Nephron (organoid): ENCODE measurements around the gene LYZ.

Source experiments
- H3K27ac Mint-ChIP-seq, 3 experiments: 2 replicates each; pipeline ENCODE4 v1.8.0; 2020; ENCODE audit warnings: mixed read lengths in 3 of 3, mild to moderate bottlenecking in 2 of 3, moderate library complexity in 1 of 3
- H3K27me3 Mint-ChIP-seq: 2 replicates; pipeline ENCODE4 v1.8.0; 2021; ENCODE audit warnings: low read depth, mild to moderate bottlenecking, moderate library complexity, mixed read lengths
- H3K36me3 Mint-ChIP-seq: 2 replicates; pipeline ENCODE4 v1.8.0; 2020; ENCODE audit warnings: low read depth, mixed read lengths
- H3K4me1 Mint-ChIP-seq: 2 replicates; pipeline ENCODE4 v1.8.0; 2020; ENCODE audit warnings: mixed read lengths
- H3K4me3 Mint-ChIP-seq, 3 experiments: 2 replicates each; pipeline ENCODE4 v1.8.0; 2020; ENCODE audit warnings: mild to moderate bottlenecking in 3 of 3, mixed read lengths in 3 of 3, moderate library complexity in 2 of 3
- H3K9me3 Mint-ChIP-seq: 2 replicates; pipeline ENCODE4 v1.8.0; 2020; ENCODE audit warnings: mixed read lengths
- CTCF ChIP-seq, 3 experiments: fragments of 200-600 bp; sonication (generic); IDR thresholded peaks; one replicate each; pipeline ENCODE4 v1.5.0; 2021; ENCODE audit warnings: antibody characterized with exemption in 3 of 3; ENCODE audit not compliant: unreplicated experiment in 3 of 3

Gene LYZ

GRCh38 chr12:69337311-69338090 lies 10.7 kb upstream of the LYZ start:
- no peak for TF ChIP-seq CTCF (IDR thresholded peaks at IDR 0.05; ENCODE audit: unreplicated experiment in 3 of 3)
- H3K4me3 Mint-ChIP-seq: no peak overlapping the region
- H3K36me3 Mint-ChIP-seq: no peaks in the 10 kb centered on the region
- H3K27ac Mint-ChIP-seq: no peak overlapping the region
- no peaks in the 10 kb centered on the region for H3K9me3 Mint-ChIP-seq
- H3K27me3 Mint-ChIP-seq: peaks cover 8% of the 10 kb centered on the region
- H3K4me1 Mint-ChIP-seq: no peaks in the 10 kb centered on the region

GRCh38 chr12:69338120-69338859 lies 9.9 kb upstream of the LYZ start:
- Mint-ChIP-seq H3K4me3 (no peak overlapping the region), H3K27me3 (peaks cover 6% of the 10 kb centered on the region), H3K4me1 (no peaks in the 10 kb centered on the region), H3K9me3 (no peaks in the 10 kb centered on the region), H3K36me3 (no peaks in the 10 kb centered on the region), H3K27ac (no peak overlapping the region)
- no peak for TF ChIP-seq CTCF (IDR thresholded peaks at IDR 0.05; ENCODE audit: unreplicated experiment in 3 of 3)

- TF ChIP-seq CTCF (IDR thresholded peaks at IDR 0.05; ENCODE audit: unreplicated experiment in 3 of 3): no peak
- Mint-ChIP-seq H3K27ac (no peak overlapping the region), H3K4me3 (no peak overlapping the region), H3K4me1 (no peaks in the 10 kb centered on the region), H3K27me3 (peaks cover 6% of the 10 kb centered on the region), H3K36me3 (no peaks in the 10 kb centered on the region), H3K9me3 (no peaks in the 10 kb centered on the region)
Observed at GRCh38 chr12:69338936-69339335, 9.2 kb upstream of the LYZ start.

GRCh38 chr12:69339999-69340398 lies 8.2 kb upstream of the LYZ start:
- no peak for TF ChIP-seq CTCF (IDR thresholded peaks at IDR 0.05; ENCODE audit: unreplicated experiment in 3 of 3)
- Mint-ChIP-seq H3K4me3 (no peak overlapping the region), H3K9me3 (no peaks in the 10 kb centered on the region), H3K4me1 (no peaks in the 10 kb centered on the region), H3K27ac (no peak overlapping the region), H3K27me3 (peaks cover 2% of the 10 kb centered on the region), H3K36me3 (no peaks in the 10 kb centered on the region)

- TF ChIP-seq CTCF (IDR thresholded peaks at IDR 0.05; ENCODE audit: unreplicated experiment in 3 of 3): no peak
- Mint-ChIP-seq H3K36me3 (no peaks in the 10 kb centered on the region), H3K4me1 (no peaks in the 10 kb centered on the region), H3K27ac (no peak overlapping the region), H3K9me3 (no peaks in the 10 kb centered on the region), H3K27me3 (no peaks in the 10 kb centered on the region), H3K4me3 (no peak overlapping the region)
Observed at GRCh38 chr12:69341328-69341727, 6.9 kb upstream of the LYZ start.
